Measurements from ENCODE around the gene SNX27. TPM values are rescaled to one million over a fixed set of nuclear protein-coding genes. Genes with fewer than 3 reads are reported as not detected.

Gene SNX27
- total RNA-seq, 1 experiment from 2014 or later: 42.2 TPM

- intact Hi-C loops (cut with micrococcal nuclease): no loop called here
- no TSS peak for BruUV-seq (replicated peaks)
- Histone ChIP-seq H3K36me3 (ENCODE audit: control insufficient read depth in 1 of 2, insufficient read depth in 2 of 2, low read length in 2 of 2) (no peaks in the 10 kb centered on the region), H4K20me1 (ENCODE audit: insufficient read depth) (no peaks in the 10 kb centered on the region), H3K9ac (ENCODE audit: low read length) (no peak overlapping the region), H3K9me2 (ENCODE audit: insufficient read depth) (no peaks in the 10 kb centered on the region), H3K27ac (ENCODE audit: low read depth, low read length) (no peak overlapping the region), H3K4me2 (ENCODE audit: low read length) (no peak overlapping the region), H3K9me3 (ENCODE audit: control insufficient read depth in 1 of 2, insufficient read depth in 1 of 2, low read depth in 1 of 2, low read length in 2 of 2) (no peaks in the 10 kb centered on the region), H3K27me3 (ENCODE audit: insufficient read depth, low read length) (peaks cover 28% of the 10 kb centered on the region), H2AFZ (ENCODE audit: low read depth, low read length, poor library complexity, severe bottlenecking) (no peak overlapping the region), H3K4me3 (replicated peaks in 1 of 2; ENCODE audit: low read depth in 1 of 2, low read length in 2 of 2) (no peak overlapping the region), H3K4me1 (ENCODE audit: control insufficient read depth in 1 of 2, insufficient read depth in 2 of 2, low read length in 2 of 2) (no peaks in the 10 kb centered on the region), H3K79me2 (ENCODE audit: insufficient read depth, low read length) (no peaks in the 10 kb centered on the region)
- ATAC-seq (no peak), DNase-seq (ENCODE audit: low read depth, low spot score) (no peak)
- ChIA-PET CTCF (interaction anchor here (1.5 kb wide), 1 partner anchor 17 kb away, joined by 3 read pairs; no protein-coding TSS in a partner anchor), RAD21 (ENCODE audit: low non-redundant PET in 1 of 2, low total read pairs in 2 of 2, uncharacterized antibody in 2 of 2, unreplicated experiment in 2 of 2) (no interaction called here), POLR2A (no interaction called here)
- TF ChIP-seq TCF7L2 (IDR thresholded peaks at IDR 0.05; ENCODE audit: borderline replicate concordance, extremely low read depth, insufficient read depth, insufficient read length) (no peak), CBX3 (IDR thresholded peaks at IDR 0.05; ENCODE audit: low read depth) (no peak), POLR2A (IDR thresholded peaks at IDR 0.05; ENCODE audit: borderline replicate concordance, extremely low read depth, insufficient read depth, insufficient read length) (no peak), ELF1 (IDR thresholded peaks at IDR 0.05; ENCODE audit: borderline replicate concordance, low read depth) (no peak), YY1 (IDR thresholded peaks at IDR 0.05; ENCODE audit: extremely low read depth, insufficient replicate concordance, low read depth, low read length) (no peak), ATF3 (IDR thresholded peaks at IDR 0.05) (no peak), MAX (IDR thresholded peaks at IDR 0.05) (no peak), EGR1 (IDR thresholded peaks at IDR 0.05; ENCODE audit: low read depth) (no peak)
Measured at GRCh38 chr1:151718011-151718431, 106.2 kb downstream of the SNX27 start.

GRCh38 chr1:151718666-151719065 is 106.8 kb downstream of the SNX27 start:
- Histone ChIP-seq H3K9ac (ENCODE audit: low read length) (no peak overlapping the region), H3K9me2 (ENCODE audit: insufficient read depth) (no peaks in the 10 kb centered on the region), H3K36me3 (ENCODE audit: control insufficient read depth in 1 of 2, insufficient read depth in 2 of 2, low read length in 2 of 2) (no peaks in the 10 kb centered on the region), H2AFZ (ENCODE audit: low read depth, low read length, poor library complexity, severe bottlenecking) (no peak overlapping the region), H4K20me1 (ENCODE audit: insufficient read depth) (no peaks in the 10 kb centered on the region), H3K4me1 (ENCODE audit: control insufficient read depth in 1 of 2, insufficient read depth in 2 of 2, low read length in 2 of 2) (no peaks in the 10 kb centered on the region), H3K27ac (ENCODE audit: low read depth, low read length) (no peak overlapping the region), H3K4me3 (replicated peaks in 1 of 2; ENCODE audit: low read depth in 1 of 2, low read length in 2 of 2) (no peak overlapping the region), H3K9me3 (ENCODE audit: control insufficient read depth in 1 of 2, insufficient read depth in 1 of 2, low read depth in 1 of 2, low read length in 2 of 2) (no peaks in the 10 kb centered on the region), H3K4me2 (ENCODE audit: low read length) (no peak overlapping the region), H3K27me3 (ENCODE audit: insufficient read depth, low read length) (peaks cover 28% of the 10 kb centered on the region), H3K79me2 (ENCODE audit: insufficient read depth, low read length) (no peaks in the 10 kb centered on the region)
- intact Hi-C loops (cut with micrococcal nuclease): no loop called here
- no TSS peak for BruUV-seq (replicated peaks)
- RAD21 ChIA-PET (ENCODE audit: low non-redundant PET in 1 of 2, low total read pairs in 2 of 2, uncharacterized antibody in 2 of 2, unreplicated experiment in 2 of 2): no interaction called here
- TF ChIP-seq CEBPB (IDR thresholded peaks at IDR 0.05; ENCODE audit: low read depth) (no peak), ELF1 (IDR thresholded peaks at IDR 0.05; ENCODE audit: borderline replicate concordance, low read depth) (no peak), ZBTB33 (IDR thresholded peaks at IDR 0.05; ENCODE audit: extremely low read depth, insufficient replicate concordance, low read length) (no peak), YY1 (IDR thresholded peaks at IDR 0.05; ENCODE audit: extremely low read depth, insufficient replicate concordance, low read depth, low read length) (no peak), TCF7L2 (IDR thresholded peaks at IDR 0.05; ENCODE audit: borderline replicate concordance, extremely low read depth, insufficient read depth, insufficient read length) (no peak), RAD21 (IDR thresholded peaks at IDR 0.05; ENCODE audit: low read depth) (no peak)
- DNase-seq (ENCODE audit: low read depth, low spot score) (no peak), ATAC-seq (no peak)
- CTCF ChIA-PET: no interaction called here
- POLR2A ChIA-PET: no interaction called here

Measured in HCT116 (cell line).